CD4-positive, CD25-positive, alpha-beta regulatory T cell (primary cell): Measurements from ENCODE around the gene TWIST2. TPM values are rescaled to one million over a fixed set of nuclear protein-coding genes. Genes with fewer than 3 reads are reported as not detected.

ENCODE experiments used
- ATAC-seq, 2 donors: fragments of 150-1000 bp; cut with Tn5 transposase; one replicate each; pipeline ENCODE4 v1.10.0; 2021; ENCODE audit warnings: low read depth in 2 of 2, moderate number of reproducible peaks in 2 of 2, moderate library complexity in 1 of 2
- DNase-seq, 3 donors: peaks; one replicate each; pipeline versions ENCODE4 v3.0.0 to v3.0.0-alpha.2; 2012 to 2022; ENCODE audit warnings: mixed read lengths in 1 of 3
- H3K27ac ChIP-seq: one replicate; pipeline ENCODE4 v1.7.0; 2013; ENCODE audit warnings: mild to moderate bottlenecking, low read length; ENCODE audit not compliant: insufficient read depth, poor library complexity, severe bottlenecking
- H3K27me3 ChIP-seq: one replicate; pipeline ENCODE4 v1.7.0; 2013; ENCODE audit warnings: low read length; ENCODE audit not compliant: control insufficient read depth, insufficient read depth
- H3K36me3 ChIP-seq: one replicate; pipeline ENCODE4 v1.7.0; 2013; ENCODE audit warnings: mild to moderate bottlenecking, low read length, moderate library complexity; ENCODE audit not compliant: control insufficient read depth, insufficient read depth
- H3K4me1 ChIP-seq: 2 replicates; pipeline ENCODE4 v1.7.0; 2013; ENCODE audit warnings: mild to moderate bottlenecking, low read length; ENCODE audit not compliant: insufficient read depth, control insufficient read depth, poor library complexity, severe bottlenecking
- H3K4me3 ChIP-seq: one replicate; pipeline ENCODE4 v1.7.0; 2013; ENCODE audit warnings: low read depth, mild to moderate bottlenecking, low read length, moderate library complexity
- H3K9me3 ChIP-seq, 2 experiments: 1 replicate in 1 of 2; 2 replicates in 1 of 2; pipeline ENCODE4 v1.7.0; 2013; ENCODE audit warnings: low read length in 2 of 2, mild to moderate bottlenecking in 1 of 2, moderate library complexity in 1 of 2; ENCODE audit not compliant: control insufficient read depth in 2 of 2
- H3K27ac Mint-ChIP-seq, 3 donors: one replicate each; pipeline ENCODE4 v1.8.0; 2020 to 2022; ENCODE audit warnings: mild to moderate bottlenecking in 3 of 3, mixed read lengths in 3 of 3, moderate library complexity in 2 of 3
- H3K27me3 Mint-ChIP-seq: one replicate; pipeline ENCODE4 v1.8.0; 2022; ENCODE audit warnings: mild to moderate bottlenecking, mixed read lengths
- H3K36me3 Mint-ChIP-seq: one replicate; pipeline ENCODE4 v1.8.0; 2020; ENCODE audit warnings: mixed read lengths
- H3K4me1 Mint-ChIP-seq, 4 donors: one replicate each; pipeline ENCODE4 v1.8.0; 2020 to 2022; ENCODE audit warnings: mixed read lengths in 4 of 4, mild to moderate bottlenecking in 1 of 4
- H3K4me3 Mint-ChIP-seq, 4 donors: one replicate each; pipeline ENCODE4 v1.8.0; 2020 to 2022; ENCODE audit warnings: mild to moderate bottlenecking in 4 of 4, mixed read lengths in 4 of 4, moderate library complexity in 3 of 4
- H3K9me3 Mint-ChIP-seq, 7 donors: one replicate each; pipeline ENCODE4 v1.8.0; 2020 to 2022; ENCODE audit warnings: mixed read lengths in 7 of 7, mild to moderate bottlenecking in 3 of 7, moderate library complexity in 2 of 7
- polyA plus RNA-seq, 4 donors: library from polyadenylated mRNA; unstranded; fragments of 300-500 nt; fragmentation: Illumina TruSeq; gene quantifications; one replicate each; pipeline ENCODE4 v1.2.3, GENCODE V29; 2021
- total RNA-seq: library from RNA; stranded (reverse); gene quantifications from one replicate; pipeline ENCODE4 v1.2.3, GENCODE V29; 2022

Gene TWIST2
- total and polyA plus RNA-seq, 5 donors from 2014 or later: not detected

DNA sequence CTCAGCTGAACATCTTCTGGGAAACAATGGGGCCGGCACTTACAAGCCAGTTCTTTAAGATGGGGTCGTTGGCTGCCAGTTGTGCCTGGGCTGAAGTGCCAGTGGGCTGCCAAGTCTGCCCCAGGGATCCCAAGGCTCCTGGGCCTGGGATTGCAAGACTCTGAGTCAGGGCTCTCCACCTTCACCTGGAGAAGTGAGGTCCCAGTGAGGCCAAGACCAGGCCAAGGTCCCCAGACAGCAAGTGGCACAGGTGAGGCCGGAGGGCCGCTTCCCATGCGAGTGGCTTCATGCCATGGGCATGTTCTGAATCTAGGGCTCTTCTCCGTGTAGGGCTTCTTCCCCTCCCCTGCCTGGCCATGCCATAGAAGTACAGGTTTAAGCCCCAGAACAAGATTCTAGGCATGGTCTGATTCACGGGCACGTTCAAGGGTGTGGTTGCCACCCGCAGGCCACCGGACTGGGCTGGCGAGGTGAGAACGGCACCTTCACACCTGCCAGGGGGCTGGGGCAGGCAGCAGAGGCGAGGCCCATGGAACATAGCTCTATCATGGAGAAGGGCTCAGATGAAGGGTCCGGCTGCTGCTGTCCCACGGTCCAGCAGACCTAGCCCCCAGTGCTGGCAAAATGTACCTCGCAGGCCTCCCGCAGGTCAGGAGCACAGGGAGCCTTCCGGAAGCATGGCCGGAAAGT lies 36.4 kb downstream of the TWIST2 start:
- Mint-ChIP-seq H3K4me1 (no peaks in the 10 kb centered on the region), H3K9me3 (peaks cover 0 to 3% (median 0%) of the 10 kb centered on the region in 7 donors), H3K36me3 (no peaks in the 10 kb centered on the region), H3K27ac (no peak overlapping the region), H3K27me3 (peaks cover 4% of the 10 kb centered on the region), H3K4me3 (no peak overlapping the region)
- H3K4me3 ChIP-seq: no peak overlapping the region
- no peaks in the 10 kb centered on the region for H3K36me3 ChIP-seq
- H3K4me1 ChIP-seq: no peaks in the 10 kb centered on the region
- DNase-seq: no peak
- no peaks in the 10 kb centered on the region for H3K9me3 ChIP-seq
- no peak for ATAC-seq
- no peak overlapping the region for H3K27ac ChIP-seq
- H3K27me3 ChIP-seq: no peaks in the 10 kb centered on the region

DNA sequence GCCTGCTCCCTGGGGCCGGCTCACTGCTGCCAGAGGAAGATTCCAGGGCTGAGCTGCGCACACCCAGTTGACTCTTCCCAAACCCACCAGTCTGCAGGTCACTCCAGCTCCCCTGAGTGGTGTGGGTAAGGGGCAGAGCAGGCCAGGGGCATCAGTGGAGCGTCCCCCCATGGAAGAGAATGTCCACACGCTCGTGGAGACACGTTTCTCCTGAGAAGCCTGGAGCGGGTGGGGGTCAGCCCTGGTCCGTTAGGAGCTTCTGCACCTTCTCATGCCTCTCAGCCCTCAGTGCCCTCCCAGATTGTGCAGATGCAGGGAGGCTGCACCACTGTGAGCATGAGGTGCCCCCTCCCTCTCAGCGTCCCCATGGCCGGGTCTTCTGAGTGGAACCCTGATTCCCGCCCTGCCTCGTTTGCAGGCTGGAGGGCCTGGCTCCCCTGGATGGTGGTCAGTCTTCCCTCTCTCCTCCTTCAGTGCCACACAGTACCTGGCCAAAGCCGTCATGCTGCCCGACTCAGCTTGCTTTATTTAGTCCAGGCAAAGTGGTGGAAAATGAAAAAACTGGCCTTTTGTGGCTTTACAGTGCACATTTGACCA lies 37.0 kb downstream of the TWIST2 start:
- H3K9me3 ChIP-seq: no peaks in the 10 kb centered on the region
- Mint-ChIP-seq H3K36me3 (no peaks in the 10 kb centered on the region), H3K27ac (no peak overlapping the region), H3K4me3 (no peak overlapping the region), H3K9me3 (peaks cover 0 to 3% (median 0%) of the 10 kb centered on the region in 7 donors), H3K27me3 (peaks cover 4% of the 10 kb centered on the region), H3K4me1 (no peaks in the 10 kb centered on the region)
- H3K27ac ChIP-seq: no peak overlapping the region
- ATAC-seq: no peak
- no peaks in the 10 kb centered on the region for H3K4me1 ChIP-seq
- no peaks in the 10 kb centered on the region for H3K36me3 ChIP-seq
- no peak overlapping the region for H3K4me3 ChIP-seq
- DNase-seq: no peak
- H3K27me3 ChIP-seq: no peaks in the 10 kb centered on the region

DNA sequence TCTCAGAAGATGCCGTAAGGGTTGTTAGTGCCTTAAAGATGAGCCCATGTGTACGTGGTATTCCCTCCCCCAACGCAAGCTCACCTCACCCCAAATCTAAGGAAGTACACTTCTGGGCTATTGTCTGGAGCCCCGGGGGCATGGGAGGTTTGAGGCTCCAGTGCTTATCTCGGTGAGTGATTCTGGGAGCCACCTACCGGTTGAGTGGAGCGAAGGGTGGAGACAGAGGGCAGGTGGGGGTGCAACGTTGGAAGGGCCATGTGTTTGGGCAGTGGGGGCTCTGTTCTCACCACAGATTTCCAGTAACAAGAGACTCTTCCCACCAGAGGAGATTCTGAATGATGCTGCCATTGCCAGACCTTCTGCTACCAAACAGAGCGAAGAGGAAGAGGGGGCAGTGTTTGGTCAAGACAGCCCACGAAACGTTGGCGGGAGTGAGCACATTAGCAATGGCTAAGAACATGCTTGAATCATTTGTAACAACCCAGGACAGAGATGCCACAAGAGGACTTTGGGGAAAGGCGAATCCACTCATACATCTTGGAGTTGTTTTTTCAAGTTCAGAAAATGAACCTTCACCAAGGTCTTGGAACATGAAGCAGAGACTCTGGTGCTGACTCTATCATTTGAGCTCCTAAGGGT lies 38.7 kb downstream of the TWIST2 start:
- ATAC-seq: no peak
- Mint-ChIP-seq H3K36me3 (no peaks in the 10 kb centered on the region), H3K4me1 (no peaks in the 10 kb centered on the region), H3K27me3 (peaks cover 4% of the 10 kb centered on the region), H3K9me3 (peaks cover 0 to 3% (median 0%) of the 10 kb centered on the region in 7 donors), H3K4me3 (no peak overlapping the region), H3K27ac (no peak overlapping the region)
- H3K27ac ChIP-seq: no peak overlapping the region
- H3K4me3 ChIP-seq: no peak overlapping the region
- no peak for DNase-seq
- H3K27me3 ChIP-seq: no peaks in the 10 kb centered on the region
- H3K9me3 ChIP-seq: no peaks in the 10 kb centered on the region
- no peaks in the 10 kb centered on the region for H3K36me3 ChIP-seq
- no peaks in the 10 kb centered on the region for H3K4me1 ChIP-seq

DNA sequence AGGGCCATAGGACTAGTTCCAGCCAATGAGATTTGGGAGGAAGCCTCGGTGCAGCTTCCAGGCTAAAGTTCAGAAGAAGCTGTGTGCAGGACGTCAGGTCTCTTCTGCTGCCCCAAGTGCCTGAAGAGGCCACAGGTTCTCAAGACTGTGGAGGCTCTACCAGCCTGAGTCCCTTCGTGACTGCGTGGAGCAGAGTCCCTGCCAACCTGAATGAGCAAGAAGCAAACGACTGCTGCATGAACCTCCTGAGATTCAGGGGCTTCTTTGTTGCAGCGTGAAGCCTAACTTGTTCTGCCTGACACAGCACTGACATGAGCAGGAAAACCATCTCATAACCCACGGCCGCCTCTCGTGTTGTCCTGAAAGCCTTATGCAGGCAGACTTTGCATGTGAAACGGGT lies 39.7 kb downstream of the TWIST2 start:
- H3K4me3 ChIP-seq: no peak overlapping the region
- ATAC-seq: no peak
- H3K27me3 Mint-ChIP-seq: peaks cover 4% of the 10 kb centered on the region

DNA sequence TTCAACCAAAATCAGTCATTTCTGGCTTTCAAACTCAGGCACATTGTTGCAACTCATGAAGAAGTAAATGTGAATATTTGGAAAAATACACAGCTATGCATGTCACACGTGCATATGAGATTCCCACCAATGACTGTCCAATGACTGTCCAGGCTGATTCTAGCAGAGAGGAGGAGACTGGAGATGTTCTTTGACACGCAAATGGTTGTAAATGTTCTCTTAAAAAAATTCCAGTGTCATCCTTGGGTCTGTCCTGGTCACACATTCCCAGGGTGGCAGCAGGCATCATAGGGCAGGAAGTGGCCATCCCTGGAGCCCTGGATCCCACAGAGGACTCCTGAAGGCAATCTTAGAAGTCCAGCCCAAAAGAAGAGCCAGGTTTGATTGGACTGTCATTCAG lies 40.9 kb downstream of the TWIST2 start:
- Mint-ChIP-seq H3K27ac (no peak overlapping the region), H3K36me3 (no peaks in the 10 kb centered on the region), H3K9me3 (no peaks in the 10 kb centered on the region), H3K4me1 (no peaks in the 10 kb centered on the region), H3K4me3 (no peak overlapping the region), H3K27me3 (no peaks in the 10 kb centered on the region)
- Histone ChIP-seq H3K4me1 (no peaks in the 10 kb centered on the region), H3K9me3 (no peaks in the 10 kb centered on the region), H3K27ac (no peak overlapping the region), H3K4me3 (no peak overlapping the region), H3K36me3 (no peaks in the 10 kb centered on the region), H3K27me3 (no peaks in the 10 kb centered on the region)
- DNase-seq: no peak
- no peak for ATAC-seq

More for the DNA sequence above, 39.7 kb downstream of the TWIST2 start:
- H3K4me1 ChIP-seq: no peaks in the 10 kb centered on the region
- peaks cover 0 to 3% (median 0%) of the 10 kb centered on the region in 7 donors for H3K9me3 Mint-ChIP-seq
- no peaks in the 10 kb centered on the region for H3K36me3 ChIP-seq
- H3K27ac ChIP-seq: no peak overlapping the region
- no peaks in the 10 kb centered on the region for H3K27me3 ChIP-seq
- H3K9me3 ChIP-seq: no peaks in the 10 kb centered on the region
- H3K27ac Mint-ChIP-seq: no peak overlapping the region
- H3K4me1 Mint-ChIP-seq: no peaks in the 10 kb centered on the region
- H3K4me3 Mint-ChIP-seq: no peak overlapping the region
- no peak for DNase-seq
- H3K36me3 Mint-ChIP-seq: no peaks in the 10 kb centered on the region

GRCh38 chr2:238890131-238890530 lies 42.2 kb downstream of the TWIST2 start:
- H3K9me3 ChIP-seq: no peaks in the 10 kb centered on the region
- Mint-ChIP-seq H3K4me3 (no peak overlapping the region), H3K36me3 (no peaks in the 10 kb centered on the region), H3K27ac (no peak overlapping the region), H3K27me3 (no peaks in the 10 kb centered on the region), H3K9me3 (no peaks in the 10 kb centered on the region), H3K4me1 (no peaks in the 10 kb centered on the region)
- ATAC-seq (no peak), DNase-seq (no peak)
- H3K27ac ChIP-seq: no peak overlapping the region
- H3K4me1 ChIP-seq: no peaks in the 10 kb centered on the region
- no peak overlapping the region for H3K4me3 ChIP-seq
- no peaks in the 10 kb centered on the region for H3K27me3 ChIP-seq
- no peaks in the 10 kb centered on the region for H3K36me3 ChIP-seq

DNA sequence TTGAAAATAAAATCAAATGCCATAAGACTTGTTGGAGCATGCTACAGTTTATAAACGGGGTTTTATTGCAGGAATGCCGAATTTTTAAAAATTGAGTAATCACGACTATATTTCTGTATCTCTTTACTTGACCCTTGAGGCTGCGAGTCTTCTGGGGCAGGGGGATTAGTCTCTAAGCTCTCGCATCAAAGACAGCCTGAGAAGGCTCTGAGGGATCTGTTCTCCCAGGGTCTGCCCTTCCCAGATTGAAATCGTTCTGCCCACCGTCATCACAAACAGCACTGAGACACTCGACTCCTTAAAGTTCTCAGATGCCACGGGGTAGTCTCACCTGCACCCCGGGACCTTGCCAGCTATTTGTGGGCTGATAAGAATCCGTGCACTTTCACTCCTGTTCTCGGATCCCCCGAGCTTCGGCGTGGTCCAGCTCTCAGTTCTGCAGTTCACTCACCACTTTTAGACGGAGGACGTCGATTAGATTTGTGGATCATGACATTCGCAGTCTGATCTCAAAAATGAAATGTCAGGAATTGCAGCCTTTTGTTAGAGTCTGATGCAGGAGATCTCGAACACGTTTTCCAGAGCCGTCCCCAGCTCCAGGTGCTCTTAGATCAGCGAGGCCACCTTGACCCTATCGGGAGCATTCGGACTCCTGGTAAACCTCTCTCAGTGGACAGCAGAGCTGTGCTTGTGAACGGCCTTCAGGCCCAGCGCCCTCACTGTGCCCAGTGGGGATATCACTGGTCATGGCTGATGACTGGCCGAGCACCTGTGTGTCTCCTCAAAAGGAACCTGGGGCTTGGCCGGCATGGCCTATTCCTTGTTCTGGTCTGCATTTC lies 43.0 kb downstream of the TWIST2 start:
- no peaks in the 10 kb centered on the region for H3K9me3 ChIP-seq
- H3K4me1 ChIP-seq: no peaks in the 10 kb centered on the region
- Mint-ChIP-seq H3K36me3 (no peaks in the 10 kb centered on the region), H3K27ac (no peak overlapping the region), H3K27me3 (no peaks in the 10 kb centered on the region), H3K9me3 (no peaks in the 10 kb centered on the region), H3K4me3 (no peak overlapping the region), H3K4me1 (no peaks in the 10 kb centered on the region)
- DNase-seq (no peak), ATAC-seq (no peak)
- H3K27me3 ChIP-seq: no peaks in the 10 kb centered on the region
- no peaks in the 10 kb centered on the region for H3K36me3 ChIP-seq
- H3K4me3 ChIP-seq: no peak overlapping the region
- H3K27ac ChIP-seq: no peak overlapping the region
